ENCODE measurements around the gene SLC36A3. TPM values are rescaled to one million over a fixed set of nuclear protein-coding genes. Genes with fewer than 3 reads are reported as not detected.
"Not testable (repeated sequence)": the region's sequence is repeated elsewhere in the genome, so short reads cannot be mapped to it uniquely, and the experiment has no call there.

The SLC36A3 gene
- total RNA-seq, 1 experiment from 2014 or later = not detected

DNA sequence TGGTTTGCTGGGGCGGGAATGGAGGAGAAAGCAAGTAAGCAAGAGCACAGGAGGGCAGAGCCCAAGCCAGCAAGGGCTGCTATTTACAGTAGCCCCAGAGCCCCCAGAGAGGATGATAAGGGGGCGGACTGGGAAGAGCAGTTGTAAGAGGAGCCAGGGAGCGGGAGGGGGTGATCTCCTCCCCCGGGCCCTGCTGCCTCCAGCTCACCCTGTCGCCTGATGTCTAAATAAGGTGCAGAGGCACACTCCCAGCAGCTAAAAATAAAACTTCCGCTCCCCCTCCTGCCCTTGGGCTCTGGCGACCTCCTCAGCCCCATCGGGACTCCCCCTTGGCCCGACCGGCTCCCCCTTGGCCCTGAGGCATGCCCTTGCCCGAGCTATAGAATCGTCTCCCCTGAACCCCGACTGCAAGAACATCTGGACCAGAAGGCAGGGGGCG lies 65.2 kb downstream of the SLC36A3 start:
- DNase-seq (ENCODE audit: low read depth) = no peak

GRCh38 chr5:151237685-151238084 lies 65.9 kb downstream of the SLC36A3 start:
- no peak for DNase-seq (ENCODE audit: low read depth)

DNA sequence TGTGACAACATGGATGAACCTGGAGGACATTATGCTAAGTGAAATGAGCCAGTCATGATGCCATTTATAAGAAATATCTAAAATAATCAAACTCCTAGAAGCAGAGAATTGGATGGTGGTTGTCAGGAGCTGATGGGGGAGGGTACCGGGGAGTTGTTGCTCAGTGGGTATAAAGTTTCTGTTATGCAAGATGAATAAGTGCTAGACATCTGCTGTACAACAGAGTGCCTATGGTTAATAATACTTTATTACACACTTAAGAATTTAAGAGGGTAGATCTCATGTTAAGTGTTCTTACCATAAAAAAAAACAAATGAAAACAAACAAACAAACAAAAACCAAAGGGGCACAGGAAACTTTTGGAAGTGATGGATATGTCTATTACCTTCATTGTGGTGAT lies 66.7 kb downstream of the SLC36A3 start:
- DNase-seq (ENCODE audit: low read depth) = no peak

DNA sequence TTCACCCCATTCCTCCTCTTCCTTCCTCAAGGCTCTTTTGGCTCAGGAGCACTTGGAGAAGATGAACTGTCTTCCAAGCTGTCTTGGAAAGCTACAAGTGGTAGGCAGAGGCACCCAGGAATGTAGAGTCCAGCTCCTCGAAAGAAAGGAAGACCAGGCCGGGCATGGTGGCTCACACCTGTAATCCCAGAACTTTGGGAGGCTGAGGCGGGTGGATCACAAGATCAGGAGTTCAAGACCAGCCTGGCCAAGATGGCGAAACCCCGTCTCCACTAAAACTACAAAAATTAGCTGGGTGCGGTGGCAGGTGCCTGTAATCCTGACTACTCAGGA lies 68.4 kb downstream of the SLC36A3 start:
- DNase-seq (ENCODE audit: low read depth) = not testable (repeated sequence)

DNA sequence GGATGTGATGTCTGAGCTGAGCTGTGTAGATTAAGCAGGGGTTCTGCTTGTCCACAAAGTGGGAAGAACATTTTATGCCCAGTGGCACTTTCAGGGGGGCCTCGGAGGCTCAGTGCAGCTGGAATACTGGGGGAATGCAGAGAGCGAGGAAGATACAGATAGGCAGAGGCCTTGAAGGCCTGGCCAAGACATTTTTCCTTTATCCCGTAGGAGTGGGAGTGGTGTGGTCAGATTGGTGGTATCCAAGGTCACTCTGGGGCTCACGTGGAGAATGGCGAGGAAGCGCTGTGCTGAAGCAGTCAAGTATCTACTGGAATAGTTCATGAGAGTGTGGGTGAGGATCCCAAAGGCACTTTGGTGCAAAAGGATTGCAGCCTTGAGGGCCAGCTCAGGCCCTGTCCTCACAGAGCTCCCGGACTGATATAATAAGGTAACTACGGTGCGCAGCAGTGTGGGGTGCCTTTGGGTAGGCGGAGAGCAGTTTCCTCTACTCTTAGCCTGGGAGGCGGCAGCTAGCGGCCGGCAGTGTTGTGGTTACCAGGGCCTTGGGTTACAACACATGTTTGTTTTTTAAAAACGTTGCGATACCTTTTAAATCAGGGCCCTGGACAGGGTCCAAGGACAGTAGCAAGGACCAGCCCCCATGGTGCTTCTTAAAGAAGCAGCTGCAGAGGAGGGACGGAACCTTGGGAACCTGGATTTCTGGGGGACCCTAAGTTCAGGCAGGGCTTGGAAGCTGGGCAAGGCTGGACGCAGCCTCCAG lies 68.9 kb downstream of the SLC36A3 start:
- no peak for DNase-seq (ENCODE audit: low read depth)

DNA sequence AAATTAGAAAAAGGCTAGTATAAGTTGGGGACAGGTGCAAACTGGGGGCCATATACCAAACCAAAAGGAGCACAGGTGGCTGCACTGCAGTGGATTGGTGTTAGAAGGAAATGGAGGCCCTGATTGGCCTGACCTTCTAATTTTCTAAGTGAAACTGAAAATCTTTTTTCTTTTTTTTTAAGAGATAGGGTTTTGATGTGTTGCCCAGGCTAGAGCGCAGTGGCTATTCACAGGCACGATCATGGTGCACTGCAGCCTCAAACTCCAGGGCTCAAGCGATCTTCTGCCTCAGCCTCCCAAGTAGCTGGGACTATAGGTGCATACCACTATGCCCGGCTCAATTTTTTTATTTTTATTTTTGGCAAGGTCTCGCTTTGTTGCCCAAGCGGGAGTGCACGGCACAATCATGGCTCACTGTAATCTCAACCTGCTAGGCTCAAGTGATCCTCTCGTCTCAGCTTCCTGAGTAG lies 69.9 kb downstream of the SLC36A3 start:
- no peak for DNase-seq (ENCODE audit: low read depth)

GRCh38 chr5:151231359-151231758 lies 72.2 kb downstream of the SLC36A3 start:
- no peak for DNase-seq (ENCODE audit: low read depth)

DNA sequence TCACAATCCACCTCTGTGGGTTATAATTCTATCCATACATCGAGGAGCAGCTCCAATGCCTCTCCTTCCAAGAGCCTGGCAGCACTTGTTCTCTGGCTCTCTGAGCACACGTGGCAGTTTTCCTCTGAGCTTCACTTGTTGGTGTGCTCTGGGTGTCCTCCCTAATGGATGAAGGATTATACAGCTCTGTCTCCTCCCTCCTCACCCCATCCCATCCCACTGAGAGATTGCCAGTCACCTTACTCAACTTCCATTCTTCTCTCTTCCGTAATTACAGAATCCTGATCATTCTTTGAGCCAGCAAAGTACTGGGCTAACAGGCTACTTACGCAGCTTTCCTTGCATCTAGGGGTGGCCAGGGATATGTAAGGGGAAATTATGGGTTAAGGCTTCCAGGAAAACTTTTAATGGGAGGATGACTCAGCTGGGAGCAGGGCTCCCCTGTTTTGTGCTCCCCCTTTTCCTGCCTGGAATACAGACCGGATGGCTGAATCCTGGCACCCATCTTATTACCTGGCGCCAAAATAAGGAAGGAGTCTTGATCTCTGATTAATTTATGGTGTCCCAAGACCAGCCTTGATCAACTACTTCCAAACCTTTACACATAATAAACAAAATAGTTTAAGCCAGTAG lies 73.4 kb downstream of the SLC36A3 start:
- no peak for DNase-seq (ENCODE audit: low read depth)

DNA sequence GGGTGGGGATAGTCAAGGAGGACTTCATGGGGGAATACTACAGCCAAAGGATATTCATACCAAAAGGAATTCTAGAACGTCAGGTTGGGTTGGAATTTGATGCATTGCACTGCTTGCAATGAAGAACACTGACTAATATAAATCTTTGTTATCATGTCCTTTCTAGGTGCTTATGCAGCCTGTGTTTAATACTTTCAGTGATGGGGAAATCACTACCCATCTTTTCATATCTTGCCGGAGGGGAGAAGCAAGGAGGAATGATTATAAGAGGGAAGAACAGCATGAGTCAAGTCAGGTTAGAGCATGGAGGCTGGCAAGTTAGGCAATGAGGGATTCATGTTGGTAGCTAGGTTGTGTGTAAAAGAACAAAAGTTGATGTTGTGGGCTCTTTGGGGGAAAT lies 74.6 kb downstream of the SLC36A3 start:
- DNase-seq (ENCODE audit: low read depth) = no peak

- DNase-seq (ENCODE audit: low read depth) = no peak
These were observed 75.6 kb downstream of the SLC36A3 start for GRCh38 chr5:151227918-151228447.

Other genes with a start within 250 kb of the SLC36A3 start
- 239 TPM in 2 replicates for gene TNIP1, start 222.7 kb downstream of the SLC36A3 start, total RNA-seq (2014; rRNA removed; shearing (Covaris generic))
- gene ANXA6, start 146.0 kb downstream of the SLC36A3 start, total RNA-seq (2014; rRNA removed; shearing (Covaris generic)) = 178 and 190 TPM in 2 replicates
- gene CCDC69, start 79.7 kb downstream of the SLC36A3 start, total RNA-seq (2014; rRNA removed; shearing (Covaris generic)) = 0.60 and 0.74 TPM in 2 replicates
- 8.8 and 10.9 TPM in 2 replicates for gene GM2A, start 50.6 kb downstream of the SLC36A3 start, total RNA-seq (2014; rRNA removed; shearing (Covaris generic))
- gene SLC36A2, start 43.8 kb upstream of the SLC36A3 start, total RNA-seq (2014; rRNA removed; shearing (Covaris generic)) = not detected in 2 replicates
- 1.7 and 3.5 TPM in 2 replicates for gene SLC36A1, start 143.8 kb upstream of the SLC36A3 start, total RNA-seq (2014; rRNA removed; shearing (Covaris generic))

Data from Daoy (cell line).